Measurements from ENCODE around the gene DDX54. TPM values are rescaled to one million over a fixed set of nuclear protein-coding genes. Genes with fewer than 3 reads are reported as not detected.
"Not testable (repeated sequence)": the region's sequence is repeated elsewhere in the genome, so short reads cannot be mapped to it uniquely, and the experiment has no call there.

The DDX54 gene
- polyA plus RNA-seq, 1 donor: 58.6 TPM

DNA sequence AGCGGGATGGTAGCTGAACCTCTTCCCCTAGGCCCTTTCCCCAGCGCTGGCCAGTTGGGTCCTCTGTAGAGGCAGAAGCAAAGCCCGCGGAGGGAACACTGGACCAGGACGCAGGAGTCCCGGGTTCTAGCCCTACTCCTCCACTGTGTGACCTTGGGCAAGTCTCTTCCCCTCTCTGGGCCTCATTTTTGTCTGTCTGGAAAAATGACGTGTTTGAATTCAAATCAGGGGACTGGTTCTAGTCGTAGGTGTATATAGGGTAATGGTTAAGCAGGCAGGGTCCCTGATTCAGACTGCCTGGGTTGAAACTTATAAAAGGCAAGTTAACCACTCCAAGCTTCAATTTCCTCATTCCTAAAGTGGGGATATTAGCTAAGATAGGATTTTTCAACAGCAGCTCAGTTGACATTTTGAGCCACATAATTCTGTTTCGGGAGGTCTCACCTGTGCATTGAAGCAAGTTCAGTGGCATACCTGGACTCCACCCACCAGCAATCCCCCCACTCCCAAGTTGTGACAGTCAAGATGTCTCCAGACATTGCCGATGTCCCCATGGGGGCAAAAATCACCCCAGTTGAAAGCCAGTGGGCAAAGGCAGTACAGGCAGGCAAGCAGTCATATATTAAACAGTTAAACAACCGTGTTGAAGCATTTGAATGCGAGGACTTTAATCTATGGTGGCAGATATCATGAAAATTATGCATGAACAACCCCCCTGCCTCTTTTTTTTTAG, 36.9 kb upstream of the DDX54 start:
- no peak for DNase-seq

DNA sequence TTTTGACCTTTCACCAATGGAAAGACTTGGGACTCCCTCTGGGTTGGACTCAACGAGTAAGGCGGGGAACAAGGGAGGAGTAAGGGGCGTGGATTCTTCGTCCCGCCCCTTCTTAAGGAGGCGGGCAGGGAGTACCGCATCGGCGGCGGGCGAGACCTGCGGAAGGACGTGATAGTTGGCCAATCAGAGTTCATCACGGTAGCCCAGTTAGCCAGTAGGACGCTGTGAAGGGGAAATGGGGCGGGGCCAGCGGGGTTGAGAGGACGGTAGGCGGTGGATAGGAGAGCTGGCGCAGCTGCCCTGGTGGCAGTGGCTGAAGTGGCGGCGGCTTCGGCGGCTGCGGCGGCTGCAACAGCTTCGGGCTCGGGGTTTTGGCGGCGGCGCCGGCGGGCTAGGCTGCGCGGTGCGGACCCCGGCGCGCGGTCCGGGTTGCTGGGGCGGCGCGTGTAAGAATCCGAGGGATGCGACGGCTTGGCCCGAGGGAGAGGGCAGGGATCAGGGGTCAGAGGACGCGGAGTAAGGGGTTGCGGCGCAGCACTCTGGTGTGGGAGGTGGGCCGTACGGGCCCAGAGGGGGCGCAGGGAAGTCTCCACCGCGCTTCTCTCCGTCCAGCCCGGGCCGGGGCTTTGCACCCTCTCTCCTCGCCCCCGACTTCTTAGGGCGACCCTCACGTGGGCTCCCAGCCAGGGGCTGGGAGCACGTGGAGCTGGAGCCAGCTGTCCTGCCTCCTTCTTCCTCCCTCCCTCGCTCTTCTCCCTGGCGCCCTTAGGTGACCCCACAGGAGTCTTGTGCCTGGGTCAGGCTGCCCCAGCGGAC, 36.1 kb upstream of the DDX54 start, which contains the start of gene TPCN1:
TSS of gene TPCN1 (plus strand) at position 284 of the 816 bp plus-strand sequence. CDS start 5,389 bp downstream, outside the sequence.
- peak; percentile 100 for DNase-seq

DNA sequence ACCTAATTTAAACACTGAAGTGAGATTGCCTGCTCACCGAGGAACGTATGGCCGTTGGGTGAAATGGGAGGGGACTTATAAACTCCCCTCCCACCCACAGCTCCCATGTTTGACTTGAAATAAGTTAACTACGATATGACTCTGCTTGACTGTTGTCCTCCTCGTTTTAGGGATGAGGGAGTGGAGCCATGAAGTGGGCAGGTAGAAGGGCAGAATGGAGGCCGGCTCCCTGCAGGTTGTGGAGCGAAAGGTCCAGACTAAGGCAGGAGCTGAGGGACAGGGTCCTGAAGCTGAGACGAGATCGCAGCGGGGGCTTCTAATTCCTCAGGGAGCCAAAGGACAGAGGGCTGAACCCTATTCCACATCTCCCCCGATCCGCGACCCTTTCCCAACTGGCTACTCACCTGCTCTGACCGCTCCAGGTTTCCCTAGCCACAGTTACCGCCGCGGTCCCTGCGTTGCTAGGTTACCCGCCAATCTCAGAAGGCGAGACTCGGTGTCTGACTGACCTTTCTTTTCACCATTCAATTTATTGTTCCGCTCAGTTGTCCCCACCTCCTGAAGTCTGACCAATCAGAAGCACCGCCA, 35.4 kb upstream of the DDX54 start:
- no peak for DNase-seq

DNA sequence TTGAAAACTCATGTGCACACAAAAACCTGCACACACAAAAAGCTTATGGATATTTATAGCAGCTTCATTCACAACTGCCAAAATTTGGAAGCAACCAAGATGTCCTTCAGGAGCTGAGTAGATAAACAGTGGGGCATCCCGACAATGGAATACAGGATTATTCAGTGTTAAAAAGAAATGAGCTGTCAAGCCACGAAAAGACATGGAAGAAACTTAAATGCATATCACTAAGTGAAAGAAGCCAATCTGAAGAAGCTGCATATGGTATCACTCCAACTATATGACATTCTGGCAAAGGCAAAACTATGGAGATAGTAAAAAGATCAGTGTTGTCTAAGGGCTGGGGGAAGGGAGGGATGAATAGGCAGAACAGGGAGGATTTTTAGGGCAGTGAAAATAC, 30.7 kb upstream of the DDX54 start:
- DNase-seq: no peak

- DNase-seq: no peak
Observed at GRCh38 chr12:113214895-113215400, 29.7 kb upstream of the DDX54 start.

- DNase-seq: no peak
Observed at GRCh38 chr12:113211160-113211559, 25.9 kb upstream of the DDX54 start.

GRCh38 chr12:113208041-113208934, 23.0 kb upstream of the DDX54 start:
- DNase-seq: no peak

- DNase-seq: no peak
Observed at GRCh38 chr12:113207613-113208040, 22.3 kb upstream of the DDX54 start.

DNA sequence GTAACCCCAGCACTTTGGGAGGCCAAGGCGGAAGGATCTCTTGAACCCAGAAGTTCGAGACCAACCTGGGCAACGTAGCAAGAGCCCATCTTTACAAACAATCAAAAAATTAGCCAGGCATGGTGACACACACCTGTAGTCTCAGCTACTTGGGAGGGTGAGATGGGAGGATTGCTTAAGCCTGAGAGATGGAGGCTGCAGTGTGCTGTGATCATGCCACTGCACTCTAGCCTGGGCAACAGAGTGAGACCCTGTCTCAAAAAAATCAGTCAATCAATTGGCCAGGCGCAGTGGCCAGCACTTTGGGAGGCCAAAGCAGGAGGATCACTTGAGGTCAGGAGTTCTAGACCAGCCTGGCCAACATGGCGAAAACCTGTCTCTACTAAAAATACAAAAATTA, 21.5 kb upstream of the DDX54 start:
- not testable (repeated sequence) for DNase-seq

DNA sequence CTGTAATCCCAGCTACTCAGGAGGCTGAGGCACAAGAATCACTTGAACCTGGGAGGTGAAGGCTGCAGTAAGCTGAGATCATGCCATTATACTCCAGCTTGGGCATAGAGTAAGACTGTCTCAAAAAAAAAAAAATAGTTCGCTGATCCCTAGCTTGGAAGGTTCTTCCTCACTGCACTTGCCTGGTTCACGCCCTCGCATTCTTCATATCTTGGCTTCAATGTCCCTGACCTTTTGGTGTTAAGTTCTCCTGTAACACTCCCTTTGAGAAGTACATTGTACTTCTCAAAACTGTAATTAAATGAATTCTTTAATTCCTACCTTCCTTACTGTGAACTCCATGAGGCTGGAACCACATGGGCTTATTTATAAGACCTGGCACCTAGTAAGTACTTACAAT, 19.5 kb upstream of the DDX54 start:
- no peak for DNase-seq

DNA sequence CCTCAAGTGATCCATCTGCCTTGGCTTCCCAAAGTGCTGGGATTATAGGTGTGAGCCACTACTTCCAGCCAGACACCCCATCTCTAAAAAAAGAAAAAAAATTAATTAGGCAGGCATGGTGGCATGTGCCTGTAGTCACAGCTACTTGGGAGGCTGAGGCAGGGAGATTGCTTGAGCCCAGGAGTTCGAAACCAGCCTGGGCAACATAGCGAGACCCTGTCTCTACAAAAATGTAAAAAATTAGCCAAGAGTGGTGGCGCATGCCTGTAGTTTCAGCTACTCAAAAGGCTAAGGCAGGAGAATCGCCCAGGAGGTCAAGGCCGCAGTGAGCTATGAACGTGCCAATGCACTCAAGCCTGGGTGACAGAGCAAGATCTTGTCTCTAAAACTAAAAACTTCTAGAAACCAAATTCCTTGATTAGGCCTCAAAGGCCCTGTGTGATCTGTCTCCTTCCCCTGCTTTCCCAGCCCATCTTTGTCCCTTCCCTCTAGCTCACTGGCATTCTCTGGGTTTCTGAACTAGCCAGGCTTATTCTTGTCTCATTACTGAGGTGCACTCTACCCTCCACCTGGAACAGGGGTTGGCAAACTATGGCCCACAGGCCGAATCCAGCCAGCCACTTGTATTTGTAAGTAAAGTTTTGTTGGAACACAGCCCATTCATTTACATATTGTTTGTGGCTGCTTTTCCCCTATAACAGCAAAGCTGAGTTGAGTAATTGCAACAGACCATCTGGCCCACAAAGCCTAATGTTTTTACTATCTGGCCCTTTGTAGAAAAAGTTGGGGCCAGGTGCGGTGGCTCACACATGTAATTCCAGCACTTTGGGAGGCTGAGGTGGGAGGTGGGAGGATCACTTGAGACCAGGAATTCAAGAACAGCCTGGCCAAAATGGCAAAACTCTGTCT, 18.8 kb upstream of the DDX54 start:
- DNase-seq: no peak

- DNase-seq: no peak
Observed at GRCh38 chr12:113202300-113203075, 17.2 kb upstream of the DDX54 start.

GRCh38 chr12:113201187-113202177, 16.2 kb upstream of the DDX54 start:
- DNase-seq: no peak

DNA sequence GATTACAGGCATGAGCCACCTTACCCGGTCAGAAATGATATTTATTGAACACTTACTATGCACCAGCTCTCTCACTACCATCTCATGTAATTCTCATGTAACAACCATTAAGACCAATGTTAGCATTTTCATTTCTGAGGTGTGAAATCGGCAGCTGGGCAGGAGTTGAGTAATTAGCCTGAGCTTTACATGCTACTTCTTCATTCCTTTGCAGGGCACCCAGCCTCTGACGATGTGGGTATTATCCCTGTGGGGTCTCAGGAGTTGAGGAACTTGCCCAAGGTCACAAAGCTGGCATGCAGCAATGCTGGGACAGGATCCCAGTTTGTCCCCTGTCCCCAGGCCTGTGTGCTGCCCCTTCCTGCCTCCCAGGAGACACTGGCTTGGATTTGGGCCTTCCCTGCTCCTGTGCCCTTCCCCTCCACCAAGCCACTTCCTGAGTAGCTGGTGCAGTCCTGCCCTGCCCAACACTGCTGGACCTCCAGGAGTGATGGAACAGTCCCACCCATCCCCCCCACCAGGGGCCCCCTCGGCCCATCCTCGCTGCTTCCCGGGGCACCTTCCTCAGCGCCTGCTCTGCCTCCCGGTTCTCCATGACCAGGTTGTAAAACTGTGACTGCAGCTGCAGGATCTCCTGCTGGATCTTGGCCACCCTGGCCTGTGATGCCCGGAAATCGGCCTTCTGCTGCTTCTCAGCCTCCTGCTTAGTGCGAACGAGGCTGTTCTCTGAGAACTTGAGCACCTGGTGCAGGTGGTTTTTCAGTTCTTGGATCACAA, 14.9 kb upstream of the DDX54 start:
- no peak for DNase-seq

- no peak for DNase-seq
Observed at GRCh38 chr12:113198296-113198695, 13.0 kb upstream of the DDX54 start.

DNA sequence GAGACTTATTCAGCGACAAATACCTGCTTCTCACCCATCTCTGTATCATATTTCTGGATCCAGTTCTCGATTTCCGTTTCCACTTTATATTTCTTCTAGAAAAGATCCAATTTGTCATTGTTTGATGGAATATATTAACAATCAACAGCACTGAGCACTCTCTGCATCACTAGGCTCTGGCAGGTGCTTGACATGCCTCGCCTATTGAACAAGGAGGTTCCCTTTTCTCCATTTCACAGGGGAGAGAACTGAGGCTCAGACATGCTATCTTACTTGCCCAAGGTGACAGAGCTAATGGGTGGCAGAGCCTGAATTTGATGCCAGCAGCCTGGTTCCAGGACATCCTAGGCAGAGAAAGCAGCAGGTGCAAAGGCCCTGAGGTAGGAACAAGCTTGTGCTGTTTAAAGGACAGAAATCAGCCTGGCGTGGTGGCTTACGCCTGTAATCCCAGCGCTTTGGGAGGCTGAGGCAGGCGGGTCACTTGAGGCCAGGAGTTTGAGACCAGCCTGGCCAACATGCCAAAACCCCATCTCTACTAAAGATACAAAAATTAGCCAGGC, 12.3 kb upstream of the DDX54 start:
- DNase-seq: no peak

DNA sequence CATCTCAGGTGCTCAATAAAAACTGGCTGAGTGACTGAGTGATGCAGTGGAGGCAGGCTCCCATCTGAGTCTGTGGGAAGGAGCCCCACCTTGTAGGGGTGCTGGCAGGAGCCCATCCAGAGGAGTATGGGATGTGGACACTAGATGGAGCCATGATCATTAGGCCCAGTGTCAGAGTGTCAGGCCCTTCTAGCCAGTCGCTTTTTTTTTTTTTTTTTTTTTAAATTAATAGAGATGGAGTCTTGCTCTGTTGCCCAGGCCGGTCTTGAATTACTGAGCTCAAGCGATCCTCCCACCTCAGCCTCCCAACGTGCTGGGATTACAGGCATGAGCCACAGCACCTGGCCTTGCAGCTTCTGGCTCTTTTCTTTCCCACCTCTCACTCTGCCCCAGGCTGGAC, 11.7 kb upstream of the DDX54 start:
- DNase-seq: peak; percentile 65
